GM23338 (cell line): Measurements from ENCODE around the gene ARHGAP10. TPM values are rescaled to one million over a fixed set of nuclear protein-coding genes. Genes with fewer than 3 reads are reported as not detected.

ENCODE experiments used
- ATAC-seq: fragments of 200-7000 bp; cut with Tn5 transposase; 3 replicates; pipeline ENCODE4 v1.9.1; 2020
- DNase-seq: peaks from one replicate; pipeline ENCODE4 v3.0.0-alpha.2; 2015; ENCODE audit warnings: low spot score
- H2AFZ ChIP-seq: fragments of 200-600 bp; sonication (generic); 2 replicates; pipeline ENCODE4 v1.8.0; 2016; ENCODE audit warnings: antibody characterized with exemption, mild to moderate bottlenecking, moderate library complexity
- H3F3A ChIP-seq: fragments of 200-600 bp; sonication (generic); replicated peaks from 2 replicates; pipeline ENCODE4 v1.8.0; 2017; ENCODE audit warnings: antibody characterized with exemption, mixed run types, low read depth
- H3K27ac ChIP-seq: fragments of 200-600 bp; sonication (generic); 2 replicates; pipeline ENCODE4 v1.6.1; 2016; ENCODE audit warnings: low read depth
- H3K27me3 ChIP-seq: fragments of 200-600 bp; sonication (generic); 2 replicates; pipeline ENCODE4 v1.8.0; 2016; ENCODE audit warnings: mild to moderate bottlenecking, mixed run types, moderate library complexity; ENCODE audit not compliant: insufficient read depth
- H3K36me3 ChIP-seq: fragments of 200-600 bp; sonication (generic); 2 replicates; pipeline ENCODE4 v1.8.0; 2016; ENCODE audit warnings: mild to moderate bottlenecking; ENCODE audit not compliant: insufficient read depth
- H3K4me1 ChIP-seq: fragments of 200-600 bp; sonication (generic); 2 replicates; pipeline ENCODE4 v1.8.0; 2016; ENCODE audit warnings: mild to moderate bottlenecking, moderate library complexity; ENCODE audit not compliant: insufficient read depth
- H3K4me2 ChIP-seq: fragments of 200-600 bp; sonication (generic); 2 replicates; pipeline ENCODE4 v1.7.1; 2017; ENCODE audit warnings: mixed run types
- H3K4me3 ChIP-seq: fragments of 200-600 bp; sonication (generic); 2 replicates; pipeline ENCODE4 v1.6.1; 2016; ENCODE audit warnings: mixed run types
- H3K79me2 ChIP-seq: fragments of 200-600 bp; sonication (generic); replicated peaks from 2 replicates; pipeline ENCODE4 v1.8.0; 2017; ENCODE audit warnings: mild to moderate bottlenecking; ENCODE audit not compliant: insufficient read depth
- H3K9me2 ChIP-seq: fragments of 200-600 bp; sonication (generic); 2 replicates; pipeline ENCODE4 v1.8.0; 2017; ENCODE audit not compliant: insufficient read depth
- H4K20me1 ChIP-seq: fragments of 200-600 bp; sonication (generic); replicated peaks from 2 replicates; pipeline ENCODE4 v1.8.0; 2017; ENCODE audit warnings: mild to moderate bottlenecking; ENCODE audit not compliant: insufficient read depth
- H3K27ac Mint-ChIP-seq: 2 replicates; pipeline ENCODE4 v1.8.0; 2020; ENCODE audit warnings: inconsistent platforms, mild to moderate bottlenecking, moderate library complexity, mixed read lengths
- H3K27me3 Mint-ChIP-seq: 3 replicates; pipeline ENCODE4 v1.8.0; 2022; ENCODE audit warnings: low read depth, mild to moderate bottlenecking, moderate library complexity, mixed read lengths, inconsistent platforms; ENCODE audit not compliant: insufficient read depth, poor library complexity
- H3K36me3 Mint-ChIP-seq: 3 replicates; pipeline ENCODE4 v1.8.0; 2021; ENCODE audit warnings: low read depth, mild to moderate bottlenecking, inconsistent platforms, moderate library complexity, mixed read lengths
- H3K4me1 Mint-ChIP-seq: 3 replicates; pipeline ENCODE4 v1.8.0; 2020; ENCODE audit warnings: mild to moderate bottlenecking, inconsistent platforms, mixed read lengths
- H3K4me3 Mint-ChIP-seq: 3 replicates; pipeline ENCODE4 v1.8.0; 2021; ENCODE audit warnings: moderate library complexity, mild to moderate bottlenecking, inconsistent platforms, mixed read lengths
- H3K9me3 Mint-ChIP-seq: 3 replicates; pipeline ENCODE4 v1.8.0; 2020; ENCODE audit warnings: moderate library complexity, mild to moderate bottlenecking, inconsistent platforms, mixed read lengths
- CREB1 ChIP-seq: fragments of 250-450 bp; sonication (Bioruptor Pico); IDR thresholded peaks from 2 replicates; pipeline ENCODE4 v1.5.0; 2020; ENCODE audit warnings: low read depth, mild to moderate bottlenecking, moderate library complexity
- CTCF ChIP-seq, 2 experiments: fragments of 200-600 bp in 1 of 2; sonication (generic) in 1 of 2; conservative IDR thresholded peaks; 2 replicates each; pipeline versions ENCODE4 v1.5.1 to v1.6.1; 2016 to 2017; ENCODE audit warnings: antibody characterized with exemption in 2 of 2, low read depth in 2 of 2, mild to moderate bottlenecking in 2 of 2, moderate library complexity in 1 of 2
- EZH2 ChIP-seq: fragments of 200-600 bp; sonication (generic); IDR thresholded peaks from one replicate; pipeline ENCODE4 v1.8.0; 2017; ENCODE audit warnings: antibody characterized with exemption, mild to moderate bottlenecking, low read depth; ENCODE audit not compliant: unreplicated experiment
- EZH2phosphoT487 ChIP-seq: fragments of 200-600 bp; sonication (generic); IDR thresholded peaks from one replicate; pipeline ENCODE4 v1.8.1; 2018; ENCODE audit warnings: antibody characterized with exemption; ENCODE audit not compliant: unreplicated experiment
- POLR2AphosphoS5 ChIP-seq: IDR thresholded peaks from 2 replicates; pipeline ENCODE4 v1.6.1; 2016; ENCODE audit warnings: antibody characterized with exemption, low read depth
- REST ChIP-seq: IDR thresholded peaks from one replicate; pipeline ENCODE4 v1.6.1; 2018; ENCODE audit warnings: antibody characterized with exemption; ENCODE audit not compliant: unreplicated experiment
- ZNF114 ChIP-seq: fragments of 250-450 bp; sonication (Bioruptor Pico); IDR thresholded peaks from 2 replicates; pipeline ENCODE4 v1.5.0; 2020; ENCODE audit warnings: mild to moderate bottlenecking, moderate library complexity
- ZNF462 ChIP-seq: fragments of 250-450 bp; sonication (Bioruptor Pico); IDR thresholded peaks from 2 replicates; pipeline ENCODE4 v1.5.0; 2020; ENCODE audit warnings: mild to moderate bottlenecking, moderate library complexity
- polyA plus RNA-seq: library from polyadenylated mRNA; unstranded; fragments of >200 nt; fragmentation: Nextera tagmentation; extraction: Ambion mirVana; gene quantifications from 2 replicates; pipeline ENCODE4 v1.2.1, GENCODE V29; 2016
- total RNA-seq: library from RNA; depleted of rRNA; stranded (reverse); fragments of >200 nt; shearing (Covaris generic); gene quantifications from 2 replicates; pipeline ENCODE4 v1.2.3, GENCODE V29; 2014

ARHGAP10 gene
- total and polyA plus RNA-seq, 2 experiments from 2014 or later: 5.1 to 6.3 TPM

- no peak for TF ChIP-seq ZNF462 (CRISPR knock-in tag)
- TF ChIP-seq CREB1 (CRISPR knock-in tag): no peak
Observed at GRCh38 chr4:147863808-147864472, 132.1 kb downstream of the ARHGAP10 start (continued).

- H3K4me1 Mint-ChIP-seq: peaks cover 41% of the 10 kb centered on the region
- Histone ChIP-seq H3K4me3 (no peak overlapping the region), H3K4me2 (no peak overlapping the region), H3K9me2 (no peaks in the 10 kb centered on the region), H2AFZ (no peak overlapping the region), H4K20me1 (no peaks in the 10 kb centered on the region), H3K27me3 (no peaks in the 10 kb centered on the region), H3K36me3 (no peaks in the 10 kb centered on the region), H3K4me1 (peaks cover 28% of the 10 kb centered on the region), H3K27ac (no peak overlapping the region; the same call in 1 of the 2 replicates), H3F3A (no peaks in the 10 kb centered on the region), H3K79me2 (no peaks in the 10 kb centered on the region)
- no peak overlapping the region for H3K27ac Mint-ChIP-seq
- H3K27me3 Mint-ChIP-seq: peaks cover 5% of the 10 kb centered on the region
- no peak for ATAC-seq
- no peak overlapping the region for H3K4me3 Mint-ChIP-seq
- DNase-seq: no peak
- peaks cover 6% of the 10 kb centered on the region for H3K9me3 Mint-ChIP-seq
- H3K36me3 Mint-ChIP-seq: peaks cover 26% of the 10 kb centered on the region
- no peak for TF ChIP-seq ZNF114 (CRISPR knock-in tag)
- TF ChIP-seq REST: no peak
- no peak for TF ChIP-seq EZH2
- TF ChIP-seq CREB1 (CRISPR knock-in tag): no peak
- no peak for TF ChIP-seq EZH2phosphoT487
- TF ChIP-seq POLR2AphosphoS5: no peak
- no peak for TF ChIP-seq CTCF (conservative IDR thresholded peaks at IDR 0.05; ENCODE audit: low read depth in 2 of 2)
Observed at GRCh38 chr4:147864607-147865006, 132.7 kb downstream of the ARHGAP10 start.
